ENCODE results near the gene CRADD. TPM values are rescaled to one million over a fixed set of nuclear protein-coding genes. Genes with fewer than 3 reads are reported as not detected.

The CRADD gene
- total RNA-seq, 4 donors from 2014 or later: 43.7 to 76.1 (median 51.0) TPM

DNA sequence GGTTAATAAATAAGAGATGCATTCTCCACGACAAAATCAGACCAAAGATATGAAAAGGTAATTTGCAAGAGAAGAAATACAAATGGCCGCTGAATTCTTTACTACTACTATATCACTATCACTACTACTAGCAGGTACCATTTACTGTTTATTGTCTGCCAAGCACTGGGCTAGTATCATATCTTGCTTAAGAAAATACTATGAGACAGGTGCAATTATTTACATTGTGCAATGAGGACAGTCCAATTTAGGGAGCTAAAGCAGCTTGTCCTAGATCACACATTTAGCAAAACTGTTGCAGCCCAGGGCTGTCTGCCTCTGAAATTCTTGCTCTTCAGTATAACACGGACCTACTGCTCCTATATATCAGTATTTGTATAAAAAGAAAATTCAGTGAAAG, 52.8 kb downstream of the CRADD start:
- Histone ChIP-seq H3K27ac (no peak overlapping the region), H3K36me3 (no peaks in the 10 kb centered on the region), H3K9me3 (no peaks in the 10 kb centered on the region), H3K4me1 (peaks cover 0 to 5% of the 10 kb centered on the region in 2 donors), H3K4me3 (replicated peaks in 1 of 3) (no peak overlapping the region), H3K27me3 (no peaks in the 10 kb centered on the region)
- no peak for TF ChIP-seq POLR2A (IDR thresholded peaks at IDR 0.05)
- TF ChIP-seq, protein P1, sequence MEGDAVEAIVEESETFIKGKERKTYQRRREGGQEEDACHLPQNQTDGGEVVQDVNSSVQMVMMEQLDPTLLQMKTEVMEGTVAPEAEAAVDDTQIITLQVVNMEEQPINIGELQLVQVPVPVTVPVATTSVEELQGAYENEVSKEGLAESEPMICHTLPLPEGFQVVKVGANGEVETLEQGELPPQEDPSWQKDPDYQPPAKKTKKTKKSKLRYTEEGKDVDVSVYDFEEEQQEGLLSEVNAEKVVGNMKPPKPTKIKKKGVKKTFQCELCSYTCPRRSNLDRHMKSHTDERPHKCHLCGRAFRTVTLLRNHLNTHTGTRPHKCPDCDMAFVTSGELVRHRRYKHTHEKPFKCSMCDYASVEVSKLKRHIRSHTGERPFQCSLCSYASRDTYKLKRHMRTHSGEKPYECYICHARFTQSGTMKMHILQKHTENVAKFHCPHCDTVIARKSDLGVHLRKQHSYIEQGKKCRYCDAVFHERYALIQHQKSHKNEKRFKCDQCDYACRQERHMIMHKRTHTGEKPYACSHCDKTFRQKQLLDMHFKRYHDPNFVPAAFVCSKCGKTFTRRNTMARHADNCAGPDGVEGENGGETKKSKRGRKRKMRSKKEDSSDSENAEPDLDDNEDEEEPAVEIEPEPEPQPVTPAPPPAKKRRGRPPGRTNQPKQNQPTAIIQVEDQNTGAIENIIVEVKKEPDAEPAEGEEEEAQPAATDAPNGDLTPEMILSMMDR (IDR thresholded peaks at IDR 0.05): no peak
- DNase-seq: no peak
- 94 to 95% methylated on average over 3 of the region's 3 CpGs for WGBS, 2 donors
- intact Hi-C loops (cut with DNase I): no loop called here

DNA sequence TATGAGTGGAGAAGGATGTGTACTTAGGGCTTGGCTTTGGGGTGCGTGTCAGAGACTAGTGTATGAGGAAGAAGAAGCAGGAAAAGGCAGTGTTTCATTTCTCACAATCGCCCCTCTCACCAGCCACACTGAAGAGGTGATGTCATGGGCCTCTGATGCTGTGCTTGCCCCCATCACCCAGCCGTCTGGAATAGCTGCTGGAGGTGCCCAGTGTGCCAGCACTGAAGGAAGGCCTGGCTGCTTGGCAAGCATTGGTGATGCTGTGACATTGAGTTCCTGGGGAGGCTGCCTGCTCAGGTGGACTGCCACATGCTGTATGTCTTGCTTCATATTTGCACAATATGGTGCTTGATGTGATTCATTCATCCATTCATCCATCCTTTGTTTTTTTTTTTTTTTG, 56.2 kb downstream of the CRADD start:
- no peak for DNase-seq
- H3K27ac ChIP-seq: no peak overlapping the region
- no peaks in the 10 kb centered on the region for H3K27me3 ChIP-seq
- H3K36me3 ChIP-seq: no peaks in the 10 kb centered on the region
- no peaks in the 10 kb centered on the region for H3K9me3 ChIP-seq
- intact Hi-C loops (cut with DNase I): no loop called here
- H3K4me3 ChIP-seq (replicated peaks in 1 of 3): no peak overlapping the region
- 79 to 89% methylated on average over 3 of the region's 3 CpGs for whole genome bisulfite sequencing, 2 donors
- TF ChIP-seq, protein P1 (IDR thresholded peaks at IDR 0.05): no peak
- TF ChIP-seq POLR2A (IDR thresholded peaks at IDR 0.05): no peak
- H3K4me1 ChIP-seq: peaks cover 0 to 9% of the 10 kb centered on the region in 2 donors

DNA sequence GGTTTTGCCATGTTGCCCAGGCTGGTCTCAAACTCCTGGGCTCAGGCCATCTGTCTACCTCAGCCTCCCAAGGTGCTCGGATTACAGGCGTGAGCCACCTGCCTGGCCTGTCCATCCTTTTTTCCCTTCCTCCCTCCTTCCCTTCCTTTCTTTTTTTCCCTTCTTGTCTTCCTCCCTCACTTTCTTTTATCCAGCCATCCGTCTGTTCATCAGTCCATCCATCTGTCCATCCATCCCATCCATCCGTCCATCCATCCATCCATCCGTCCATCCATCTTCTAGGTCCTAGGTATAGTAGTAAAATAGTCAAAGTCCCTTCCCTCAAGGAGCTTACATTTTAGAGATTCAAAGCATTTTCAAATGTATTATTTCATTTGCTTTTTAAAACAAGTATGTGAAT, 56.8 kb downstream of the CRADD start:
- H3K9me3 ChIP-seq: no peaks in the 10 kb centered on the region
- 98 to 99% methylated on average over 5 of the region's 5 CpGs for WGBS, 2 donors
- DNase-seq: no peak
- no peaks in the 10 kb centered on the region for H3K36me3 ChIP-seq
- H3K27me3 ChIP-seq: no peaks in the 10 kb centered on the region
- peaks cover 0 to 11% of the 10 kb centered on the region in 2 donors for H3K4me1 ChIP-seq
- intact Hi-C loops (cut with DNase I): no loop called here
- no peak overlapping the region for H3K4me3 ChIP-seq (replicated peaks in 1 of 3)
- TF ChIP-seq, protein P1 (IDR thresholded peaks at IDR 0.05): no peak
- TF ChIP-seq POLR2A (IDR thresholded peaks at IDR 0.05): no peak
- no peak overlapping the region for H3K27ac ChIP-seq

DNA sequence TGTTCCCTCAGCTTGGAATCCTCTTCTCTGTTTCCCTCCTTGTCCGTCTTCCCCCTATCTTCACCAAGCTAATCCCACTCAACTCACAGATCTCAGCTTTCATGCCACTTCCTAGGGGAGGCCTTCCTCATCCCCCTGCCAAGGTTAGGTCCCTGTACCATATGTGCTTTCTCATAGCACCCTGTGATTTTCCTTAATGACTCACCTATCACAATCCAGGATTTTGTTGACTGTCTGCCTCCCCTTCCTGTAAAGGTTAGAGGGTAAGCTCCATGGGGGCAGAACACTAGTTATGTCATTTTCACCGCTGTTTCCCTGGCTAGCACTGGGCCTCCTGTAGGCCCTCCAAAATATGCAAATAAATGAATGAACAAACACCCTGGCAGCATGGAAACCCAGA, 57.6 kb downstream of the CRADD start:
- Histone ChIP-seq H3K36me3 (no peaks in the 10 kb centered on the region), H3K4me1 (peaks cover 0 to 11% of the 10 kb centered on the region in 2 donors), H3K4me3 (replicated peaks in 1 of 3) (no peak overlapping the region), H3K9me3 (no peaks in the 10 kb centered on the region), H3K27ac (no peak overlapping the region), H3K27me3 (no peaks in the 10 kb centered on the region)
- DNase-seq: no peak
- intact Hi-C loops (cut with DNase I): no loop called here
- TF ChIP-seq, protein P1 (IDR thresholded peaks at IDR 0.05): no peak
- no peak for TF ChIP-seq POLR2A (IDR thresholded peaks at IDR 0.05)
- WGBS, 2 donors: 88 to 99% methylated on average over 2 of the region's 2 CpGs

DNA sequence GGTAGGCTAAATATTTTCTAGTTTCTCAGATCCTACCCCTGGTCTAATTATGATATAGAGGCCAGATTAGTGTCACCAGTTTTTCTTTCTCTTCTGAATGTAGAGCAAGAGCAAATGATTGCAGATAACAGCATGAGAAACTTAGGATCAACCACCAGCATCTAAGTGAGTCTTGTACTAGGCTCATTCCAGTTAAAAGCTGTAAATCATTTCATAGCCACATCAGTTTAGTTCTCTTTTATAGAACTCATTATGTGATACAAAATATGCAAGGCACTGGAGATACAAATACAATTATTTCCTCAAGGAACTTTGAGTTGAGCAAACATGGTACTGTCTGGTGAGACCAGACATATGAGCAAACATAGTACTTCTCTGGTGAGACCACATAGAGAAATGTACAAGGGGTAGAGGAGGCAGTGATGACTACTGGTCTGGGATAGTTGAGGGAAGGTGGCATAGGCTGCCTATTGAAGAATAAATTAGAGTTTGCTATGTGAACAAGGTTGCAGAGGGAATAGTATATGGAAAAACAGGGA, 59.5 kb downstream of the CRADD start:
- TF ChIP-seq POLR2A (IDR thresholded peaks at IDR 0.05): no peak
- TF ChIP-seq, protein P1 (IDR thresholded peaks at IDR 0.05): no peak
- Histone ChIP-seq H3K27ac (no peak overlapping the region), H3K4me1 (peaks cover 15 to 20% of the 10 kb centered on the region in 2 donors), H3K4me3 (replicated peaks in 1 of 3) (no peak overlapping the region), H3K27me3 (no peaks in the 10 kb centered on the region), H3K36me3 (no peaks in the 10 kb centered on the region), H3K9me3 (no peaks in the 10 kb centered on the region)
- intact Hi-C loops (cut with DNase I): no loop called here
- DNase-seq: no peak

All from thyroid gland (tissue), 4 donors.